SK-N-SH (cell line): ENCODE data around the gene PDE9A. TPM values are rescaled to one million over a fixed set of nuclear protein-coding genes. Genes with fewer than 3 reads are reported as not detected.

Source experiments
- CTCF ChIA-PET: fragments of 300-600, 350-600 bp; formaldehyde crosslinking; extraction: SDS; loops from one replicate; lab custom pipeline; 2021; lab: Yijun Ruan, JAX
- POLR2A ChIA-PET: fragments of 350-600 bp; sonication (Branson Sonifier 250); formaldehyde crosslinking; extraction: SDS; loops from one replicate; lab custom pipeline; 2020; ENCODE audit warnings: antibody characterized with exemption, inconsistent platforms; lab: Yijun Ruan, JAX
- DNase-seq: peaks from one replicate; pipeline ENCODE4 v3.0.0; 2012
- H2AFZ ChIP-seq: fragments of 200-600 bp; sonication (generic); 2 replicates; pipeline ENCODE4 v1.8.1; 2016; ENCODE audit warnings: antibody characterized with exemption, mild to moderate bottlenecking, low read depth
- H3F3A ChIP-seq: fragments of 200-600 bp; sonication (generic); replicated peaks from 2 replicates; pipeline ENCODE3; 2016; ENCODE audit warnings: antibody characterized with exemption, mild to moderate bottlenecking; ENCODE audit not compliant: insufficient read depth
- H3K27ac ChIP-seq, 2 experiments: fragments of 200-500 bp in 1 of 2; fragments of 200-600 bp in 1 of 2; sonication (Bioruptor generic) in 1 of 2; sonication (generic), shearing (Covaris generic) in 1 of 2; 2 replicates each; pipeline versions ENCODE4 v1.5.1 to v1.6.1; 2014 to 2016; ENCODE audit warnings: low read depth in 2 of 2, inconsistent platforms in 1 of 2, low read length in 1 of 2, mild to moderate bottlenecking in 1 of 2, mixed read lengths in 1 of 2
- H3K27me3 ChIP-seq: fragments of 200-600 bp; sonication (generic), shearing (Covaris generic); 2 replicates; pipeline ENCODE4 v1.6.1; 2016; ENCODE audit warnings: mixed run types; ENCODE audit not compliant: insufficient read depth
- H3K36me3 ChIP-seq, 2 experiments: fragments of 200-500 bp in 1 of 2; fragments of 200-600 bp in 1 of 2; sonication (Bioruptor generic) in 1 of 2; sonication (generic) in 1 of 2; replicated peaks in 1 of 2; 2 replicates each; pipeline versions ENCODE3 to v1.5.1; 2014 to 2016; ENCODE audit warnings: low read length in 1 of 2, mild to moderate bottlenecking in 1 of 2; ENCODE audit not compliant: insufficient read depth in 2 of 2, control insufficient read depth in 1 of 2
- H3K4me1 ChIP-seq, 2 experiments: fragments of 200-500 bp in 1 of 2; fragments of 200-600 bp in 1 of 2; sonication (Bioruptor generic) in 1 of 2; sonication (generic), shearing (Covaris generic) in 1 of 2; 2 replicates each; pipeline versions ENCODE4 v1.5.1 to v1.6.1; 2014 to 2016; ENCODE audit warnings: low read depth in 1 of 2, low read length in 1 of 2, mixed run types in 1 of 2; ENCODE audit not compliant: insufficient read depth in 2 of 2, control insufficient read depth in 1 of 2
- H3K4me2 ChIP-seq: fragments of 200-600 bp; sonication (generic), shearing (Covaris generic); 2 replicates; pipeline ENCODE4 v1.6.1; 2017; ENCODE audit warnings: mixed run types
- H3K4me3 ChIP-seq, 2 experiments: fragments of 200-500 bp in 1 of 2; fragments of 200-600 bp in 1 of 2; sonication (Bioruptor generic) in 1 of 2; sonication (generic), shearing (Covaris generic) in 1 of 2; 2 replicates each; pipeline versions ENCODE4 v1.5.1 to v1.8.1; 2014 to 2016; ENCODE audit warnings: low read depth in 2 of 2, inconsistent platforms in 1 of 2, low read length in 1 of 2, mild to moderate bottlenecking in 1 of 2, mixed read lengths in 1 of 2, moderate library complexity in 1 of 2
- H3K79me2 ChIP-seq: fragments of 200-600 bp; sonication (generic); 2 replicates; pipeline ENCODE4 v1.8.1; 2017; ENCODE audit warnings: mild to moderate bottlenecking; ENCODE audit not compliant: insufficient read depth
- H3K9ac ChIP-seq: fragments of 200-600 bp; sonication (generic); 2 replicates; pipeline ENCODE4 v1.6.1; 2017; ENCODE audit warnings: mixed run types
- H3K9me2 ChIP-seq: fragments of 200-600 bp; sonication (generic); 2 replicates; pipeline ENCODE4 v1.6.1; 2017; ENCODE audit warnings: mixed run types
- H3K9me3 ChIP-seq: fragments of 200-600 bp; sonication (generic); 2 replicates; pipeline ENCODE4 v1.6.1; 2017; ENCODE audit warnings: mixed run types, mild to moderate bottlenecking, moderate library complexity
- H4K20me1 ChIP-seq: fragments of 200-600 bp; sonication (generic); 2 replicates; pipeline ENCODE4 v1.6.1; 2017; ENCODE audit warnings: mild to moderate bottlenecking, mixed run types; ENCODE audit not compliant: insufficient read depth
- CHD2 ChIP-seq: fragments of 150-350 bp; IDR thresholded peaks from 2 replicates; pipeline ENCODE4 v1.6.1; 2018; ENCODE audit warnings: low read length; ENCODE audit not compliant: partially characterized antibody
- ELF1 ChIP-seq: IDR thresholded peaks from 2 replicates; pipeline ENCODE4 v1.4.0; 2012
- FOSL2 ChIP-seq: IDR thresholded peaks from 2 replicates; pipeline ENCODE4 v1.4.0; 2012; ENCODE audit warnings: low read depth, mild to moderate bottlenecking, moderate library complexity, borderline replicate concordance
- FOXM1 ChIP-seq: IDR thresholded peaks from 2 replicates; pipeline ENCODE4 v1.4.0; 2012; ENCODE audit warnings: low read depth, mild to moderate bottlenecking
- MEF2A ChIP-seq: IDR thresholded peaks from 2 replicates; pipeline ENCODE4 v1.4.0; 2012; ENCODE audit warnings: low read depth, borderline replicate concordance
- NRF1 ChIP-seq: IDR thresholded peaks from 2 replicates; pipeline ENCODE4 v1.6.1; 2012; ENCODE audit warnings: low read depth, mild to moderate bottlenecking, low read length
- POLR2AphosphoS5 ChIP-seq: IDR thresholded peaks from 2 replicates; pipeline ENCODE4 v1.6.1; 2012; ENCODE audit warnings: low read depth, low read length
- RXRA ChIP-seq: IDR thresholded peaks from 2 replicates; pipeline ENCODE4 v1.4.0; 2012; ENCODE audit warnings: low read depth, mild to moderate bottlenecking, borderline replicate concordance
- SMC3 ChIP-seq: IDR thresholded peaks from 2 replicates; pipeline ENCODE4 v1.6.1; 2012; ENCODE audit warnings: low read depth, low read length, improper control_type of control experiment
- TCF12 ChIP-seq: IDR thresholded peaks from 2 replicates; pipeline ENCODE4 v1.4.0; 2012
- USF1 ChIP-seq: IDR thresholded peaks from 2 replicates; pipeline ENCODE4 v1.4.0; 2012; ENCODE audit warnings: low read depth, borderline replicate concordance
- ZBTB33 ChIP-seq: IDR thresholded peaks from 2 replicates; pipeline ENCODE4 v1.4.0; 2012; ENCODE audit warnings: low read depth, borderline replicate concordance
- WGBS: methylation state at CpG from one replicate; pipeline ENCODE4 v1.1.6; 2017; ENCODE audit warnings: low lambda C conversion rate; 5-methylcytosine and 5-hydroxymethylcytosine counted together
- polyA plus RNA-seq, 3 experiments: library from polyadenylated mRNA; depleted of rRNA; stranded (reverse); fragments of >200 nt; gene quantifications; 2 replicates each; pipeline ENCODE4 v1.2.3, GENCODE V29; 2012

Gene PDE9A
- polyA plus RNA-seq, 1 of the 3 experiments (the other 2 are of a cell fraction): 0.28 TPM

- Histone ChIP-seq H3K4me1 (peaks cover 0 to 16% of the 10 kb centered on the region in 2 experiments; a peak in 1 of 4 replicates), H3K27ac (no peak overlapping the region), H4K20me1 (no peaks in the 10 kb centered on the region), H3K4me2 (no peak overlapping the region), H3K79me2 (no peaks in the 10 kb centered on the region), H3K9ac (no peak overlapping the region), H3K27me3 (peaks cover 20% of the 10 kb centered on the region), H3K9me3 (no peaks in the 10 kb centered on the region), H2AFZ (no peak overlapping the region), H3K4me3 (no peak overlapping the region), H3K36me3 (no peaks in the 10 kb centered on the region), H3F3A (no peaks in the 10 kb centered on the region), H3K9me2 (no peaks in the 10 kb centered on the region)
- ChIA-PET CTCF (interaction anchor here (1.2 kb wide), 1 partner anchor 39 kb away, joined by 4 read pairs; no protein-coding TSS in a partner anchor), POLR2A (no interaction called here)
- no peak for TF ChIP-seq USF1
- no peak for TF ChIP-seq POLR2AphosphoS5
- TF ChIP-seq NRF1: no peak
- no peak for TF ChIP-seq CHD2
- TF ChIP-seq MEF2A: no peak
- DNase-seq: no peak
- 63% methylated on average over 18 of the region's 24 CpGs for WGBS
These were observed 4.0 kb upstream of the PDE9A start for GRCh38 chr21:42649122-42650032.

DNA sequence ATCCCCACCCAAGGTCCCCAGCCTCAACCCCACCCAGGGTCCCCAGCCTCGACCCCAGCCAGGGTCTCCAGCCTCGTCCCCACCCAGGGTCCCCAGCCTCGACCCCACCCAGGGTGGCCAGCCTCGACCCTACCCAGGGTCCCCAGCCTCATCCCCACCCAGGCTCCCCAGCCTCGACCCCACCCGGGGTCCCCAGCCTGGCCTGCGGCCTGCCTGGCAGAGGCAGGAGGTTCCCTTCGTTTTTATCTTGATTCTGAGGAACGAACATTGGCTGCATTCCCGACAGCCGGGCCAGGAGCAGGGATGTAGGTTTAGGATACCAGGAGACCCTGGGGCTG lies 3.4 kb upstream of the PDE9A start:
- H3K4me1 ChIP-seq: peaks cover 0 to 21% of the 10 kb centered on the region in 2 experiments; a peak in 1 of 4 replicates
- H3K9ac ChIP-seq: no peak overlapping the region
- H3K27ac ChIP-seq: no peak overlapping the region
- no peaks in the 10 kb centered on the region for H3K9me2 ChIP-seq
- H2AFZ ChIP-seq: no peak overlapping the region
- no peak for DNase-seq
- no peaks in the 10 kb centered on the region for H3K36me3 ChIP-seq
- no peaks in the 10 kb centered on the region for H4K20me1 ChIP-seq
- no peaks in the 10 kb centered on the region for H3K79me2 ChIP-seq
- no peaks in the 10 kb centered on the region for H3K9me3 ChIP-seq
- H3K27me3 ChIP-seq: peaks cover 26% of the 10 kb centered on the region
- CTCF ChIA-PET: no interaction called here
- no peak overlapping the region for H3K4me3 ChIP-seq
- POLR2A ChIA-PET: no interaction called here
- H3F3A ChIP-seq: no peaks in the 10 kb centered on the region
- 60% methylated on average over 1 of the region's 11 CpGs for WGBS
- no peak for TF ChIP-seq FOSL2
- TF ChIP-seq USF1: no peak
- no peak for TF ChIP-seq MEF2A
- TF ChIP-seq POLR2AphosphoS5: no peak
- TF ChIP-seq TCF12: no peak
- TF ChIP-seq RXRA: no peak
- TF ChIP-seq ELF1: no peak
- no peak for TF ChIP-seq ZBTB33
- no peak for TF ChIP-seq SMC3
- no peak for TF ChIP-seq FOXM1
- no peak overlapping the region for H3K4me2 ChIP-seq
